DOHH2 (cell line): ENCODE measurements around the gene DCAF6.

Source experiments
- CTCF ChIP-seq: fragments of 200-600 bp; sonication (generic); IDR thresholded peaks from one replicate; pipeline ENCODE4 v1.5.1; 2014; ENCODE audit warnings: antibody characterized with exemption, mild to moderate bottlenecking, low read depth, low read length; ENCODE audit not compliant: poor library complexity, severe bottlenecking
- EZH2phosphoT487 ChIP-seq: fragments of 200-600 bp; sonication (generic); IDR thresholded peaks from 2 replicates; pipeline ENCODE4 v1.6.1; 2017; ENCODE audit warnings: borderline replicate concordance, mild to moderate bottlenecking, antibody characterized with exemption, low read length, moderate library complexity, mixed read lengths

DNA sequence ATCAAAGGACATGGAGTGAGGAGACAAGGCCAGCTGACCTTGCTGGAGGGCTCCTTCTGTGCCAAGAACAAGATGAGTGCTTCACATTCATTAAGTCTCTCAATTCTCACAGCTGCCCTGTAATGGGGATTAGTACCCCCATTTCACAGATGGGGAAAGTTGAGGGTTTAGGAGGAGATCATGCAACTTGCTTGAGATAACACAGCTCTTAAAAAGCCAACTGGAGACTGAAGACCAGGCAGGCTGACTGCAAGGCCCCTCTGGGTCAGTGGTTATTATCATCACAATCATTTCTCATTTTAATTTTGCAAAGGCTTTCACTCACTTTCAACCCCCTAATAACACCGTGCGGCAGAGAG is 153.5 kb downstream of the DCAF6 start:
- TF ChIP-seq CTCF (no peak), EZH2phosphoT487 (no peak)
